ENCODE results near the gene CHST8.

CHST8 gene

GRCh38 chr19:33673996-33674625 lies 52.4 kb downstream of the CHST8 start:
- Histone ChIP-seq H3K27ac (no peak overlapping the region), H3K27me3 (replicated peaks) (no peaks in the 10 kb centered on the region), H3K4me3 (ENCODE audit: low read depth, low read length) (no peak overlapping the region), H3K36me3 (replicated peaks) (no peaks in the 10 kb centered on the region)
- no peak for DNase-seq
- in situ Hi-C loops (cut with HindIII; ENCODE audit: low pct_ligation_motif_present, low sequenced_read_pairs) = no loop called here
- no peak for TF ChIP-seq CTCF (IDR thresholded peaks at IDR 0.05; ENCODE audit: low read depth, low read length, missing control alignments)

GRCh38 chr19:33674626-33675367 lies 53.0 kb downstream of the CHST8 start:
- in situ Hi-C loops (cut with HindIII; ENCODE audit: low pct_ligation_motif_present, low sequenced_read_pairs) = no loop called here
- TF ChIP-seq CTCF (IDR thresholded peaks at IDR 0.05; ENCODE audit: low read depth, low read length, missing control alignments) = no peak
- Histone ChIP-seq H3K36me3 (replicated peaks) (no peaks in the 10 kb centered on the region), H3K27ac (no peak overlapping the region), H3K27me3 (replicated peaks) (no peaks in the 10 kb centered on the region), H3K4me3 (ENCODE audit: low read depth, low read length) (no peak overlapping the region)
- DNase-seq = no peak

DNA sequence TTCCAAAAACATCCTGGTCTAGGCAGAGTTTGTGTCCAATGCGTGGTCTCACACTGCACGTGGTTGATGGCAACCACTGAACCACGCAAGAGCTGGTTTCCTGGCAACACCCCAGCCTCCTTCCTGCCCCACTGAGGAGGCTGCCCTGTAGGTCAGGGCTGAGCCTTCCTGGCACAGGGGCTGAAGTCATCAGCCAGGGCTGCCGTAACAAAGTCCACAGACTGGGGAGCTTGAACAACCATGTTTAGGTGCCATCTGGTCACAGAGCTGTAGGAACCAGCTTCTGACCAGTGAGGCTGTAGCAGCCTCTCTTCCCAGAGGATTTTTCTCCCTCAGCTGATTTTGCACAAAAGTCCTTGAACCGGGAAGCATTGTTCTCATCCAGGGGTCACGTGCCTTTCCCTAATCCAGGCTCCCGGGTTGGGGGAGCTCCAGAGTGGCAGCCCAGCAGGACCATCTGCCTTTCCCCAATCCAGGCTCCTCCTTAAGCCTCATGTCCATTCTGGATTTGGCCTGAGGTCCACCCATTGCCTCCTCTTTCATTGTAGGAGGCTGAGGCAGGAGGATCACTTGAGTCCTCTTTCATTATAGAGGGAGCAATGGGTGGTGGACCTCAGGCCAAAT lies 53.9 kb downstream of the CHST8 start:
- TF ChIP-seq CTCF (IDR thresholded peaks at IDR 0.05; ENCODE audit: low read depth, low read length, missing control alignments) = no peak
- in situ Hi-C loops (cut with HindIII; ENCODE audit: low pct_ligation_motif_present, low sequenced_read_pairs) = no loop called here
- no peak overlapping the region for H3K27ac ChIP-seq
- H3K27me3 ChIP-seq (replicated peaks) = no peaks in the 10 kb centered on the region
- no peak overlapping the region for H3K4me3 ChIP-seq (ENCODE audit: low read depth, low read length)
- no peak for DNase-seq
- no peaks in the 10 kb centered on the region for H3K36me3 ChIP-seq (replicated peaks)

- H3K27me3 ChIP-seq (replicated peaks) = no peaks in the 10 kb centered on the region
- in situ Hi-C loops (cut with HindIII; ENCODE audit: low pct_ligation_motif_present, low sequenced_read_pairs) = no loop called here
- no peak for TF ChIP-seq CTCF (IDR thresholded peaks at IDR 0.05; ENCODE audit: low read depth, low read length, missing control alignments)
- DNase-seq = no peak
- H3K36me3 ChIP-seq (replicated peaks) = no peaks in the 10 kb centered on the region
- H3K27ac ChIP-seq = no peak overlapping the region
- no peak overlapping the region for H3K4me3 ChIP-seq (ENCODE audit: low read depth, low read length)
Observed at GRCh38 chr19:33676999-33677665, 55.4 kb downstream of the CHST8 start.

DNA sequence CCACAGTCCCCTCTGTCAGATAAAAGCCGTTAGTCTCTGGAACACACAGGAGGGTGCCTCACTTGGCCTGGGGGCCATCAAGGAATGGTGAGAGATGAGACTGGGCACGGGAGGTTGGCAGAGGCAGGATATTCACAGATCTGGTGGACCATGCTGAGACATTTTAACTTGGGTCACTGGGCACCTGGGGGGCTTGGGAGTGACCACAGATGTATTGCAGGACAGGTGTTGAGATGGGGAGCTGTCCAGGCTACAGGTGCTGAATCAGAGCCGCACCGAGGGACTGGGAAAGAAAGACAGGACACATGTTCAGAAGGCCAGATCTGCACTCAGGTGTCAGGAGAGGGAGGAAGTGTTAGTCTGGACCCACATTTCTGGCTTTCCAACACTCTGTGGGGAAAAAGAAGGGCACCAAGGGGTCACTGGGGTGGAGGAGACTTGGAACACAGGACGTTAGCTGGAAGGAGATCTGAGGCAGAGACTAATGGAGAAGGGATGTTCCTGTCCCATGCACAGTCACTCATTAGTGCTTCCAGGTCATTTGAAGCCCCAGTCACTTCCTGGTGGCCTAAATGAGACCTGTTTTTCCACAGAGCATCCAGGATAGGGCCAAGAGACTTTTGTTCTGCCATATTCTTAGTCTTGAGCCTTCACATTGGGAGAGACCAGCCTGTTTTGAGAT lies 56.1 kb downstream of the CHST8 start:
- no peak for TF ChIP-seq CTCF (IDR thresholded peaks at IDR 0.05; ENCODE audit: low read depth, low read length, missing control alignments)
- DNase-seq = no peak
- in situ Hi-C loops (cut with HindIII; ENCODE audit: low pct_ligation_motif_present, low sequenced_read_pairs) = no loop called here

More for the DNA sequence above, 56.1 kb downstream of the CHST8 start:
- no peak overlapping the region for H3K27ac ChIP-seq
- no peaks in the 10 kb centered on the region for H3K36me3 ChIP-seq (replicated peaks)
- no peaks in the 10 kb centered on the region for H3K27me3 ChIP-seq (replicated peaks)
- no peak overlapping the region for H3K4me3 ChIP-seq (ENCODE audit: low read depth, low read length)
